Glutamatergic neuron (in vitro differentiated cells): ENCODE data around the gene CISTR. TPM values are rescaled to one million over a fixed set of nuclear protein-coding genes. Genes with fewer than 3 reads are reported as not detected.

ENCODE experiments used
- DNase-seq: peaks from one replicate; pipeline ENCODE4 v3.0.0; 2022
- H3K27ac Mint-ChIP-seq: one replicate; pipeline ENCODE4 v1.8.0; 2020; ENCODE audit warnings: mild to moderate bottlenecking, mixed read lengths, inconsistent platforms; ENCODE audit not compliant: unreplicated experiment
- H3K27me3 Mint-ChIP-seq: one replicate; pipeline ENCODE4 v1.8.0; 2020; ENCODE audit warnings: mild to moderate bottlenecking, moderate library complexity, mixed read lengths, inconsistent platforms; ENCODE audit not compliant: unreplicated experiment
- H3K36me3 Mint-ChIP-seq: one replicate; pipeline ENCODE4 v1.8.0; 2020; ENCODE audit warnings: mild to moderate bottlenecking, mixed read lengths, inconsistent platforms; ENCODE audit not compliant: unreplicated experiment
- H3K4me1 Mint-ChIP-seq: one replicate; pipeline ENCODE4 v1.8.0; 2020; ENCODE audit warnings: mild to moderate bottlenecking, low read depth, mixed read lengths, inconsistent platforms; ENCODE audit not compliant: unreplicated experiment
- H3K4me3 Mint-ChIP-seq: one replicate; pipeline ENCODE4 v1.8.0; 2020; ENCODE audit warnings: mild to moderate bottlenecking, mixed read lengths, inconsistent platforms; ENCODE audit not compliant: unreplicated experiment
- H3K9me3 Mint-ChIP-seq: one replicate; pipeline ENCODE4 v1.8.0; 2020; ENCODE audit warnings: mild to moderate bottlenecking, moderate library complexity, mixed read lengths, inconsistent platforms; ENCODE audit not compliant: unreplicated experiment
- long read RNA-seq: library from polyadenylated mRNA; unstranded; transcript quantifications from one replicate; pipeline ENCODE4 v2.0.0, GENCODE V29; 2020; ENCODE audit not compliant: unreplicated experiment
- total RNA-seq: library from RNA; stranded (reverse); fragmentation: NEBNext Ultra II Directional; extraction: Animal tissue kit (Norgen Biotek cat#: 25700); gene quantifications from one replicate; pipeline ENCODE4 v1.2.1, GENCODE V29; 2021; ENCODE audit not compliant: unreplicated experiment
- TF ChIP-seq, protein P1 (sequence below): fragments of 200-600 bp; sonication (generic); IDR thresholded peaks from one replicate; pipeline ENCODE4 v1.5.0; 2021; ENCODE audit not compliant: partially characterized antibody, unreplicated experiment

CISTR gene
- not detected for total RNA-seq
- long read RNA-seq = 0 reads

DNA sequence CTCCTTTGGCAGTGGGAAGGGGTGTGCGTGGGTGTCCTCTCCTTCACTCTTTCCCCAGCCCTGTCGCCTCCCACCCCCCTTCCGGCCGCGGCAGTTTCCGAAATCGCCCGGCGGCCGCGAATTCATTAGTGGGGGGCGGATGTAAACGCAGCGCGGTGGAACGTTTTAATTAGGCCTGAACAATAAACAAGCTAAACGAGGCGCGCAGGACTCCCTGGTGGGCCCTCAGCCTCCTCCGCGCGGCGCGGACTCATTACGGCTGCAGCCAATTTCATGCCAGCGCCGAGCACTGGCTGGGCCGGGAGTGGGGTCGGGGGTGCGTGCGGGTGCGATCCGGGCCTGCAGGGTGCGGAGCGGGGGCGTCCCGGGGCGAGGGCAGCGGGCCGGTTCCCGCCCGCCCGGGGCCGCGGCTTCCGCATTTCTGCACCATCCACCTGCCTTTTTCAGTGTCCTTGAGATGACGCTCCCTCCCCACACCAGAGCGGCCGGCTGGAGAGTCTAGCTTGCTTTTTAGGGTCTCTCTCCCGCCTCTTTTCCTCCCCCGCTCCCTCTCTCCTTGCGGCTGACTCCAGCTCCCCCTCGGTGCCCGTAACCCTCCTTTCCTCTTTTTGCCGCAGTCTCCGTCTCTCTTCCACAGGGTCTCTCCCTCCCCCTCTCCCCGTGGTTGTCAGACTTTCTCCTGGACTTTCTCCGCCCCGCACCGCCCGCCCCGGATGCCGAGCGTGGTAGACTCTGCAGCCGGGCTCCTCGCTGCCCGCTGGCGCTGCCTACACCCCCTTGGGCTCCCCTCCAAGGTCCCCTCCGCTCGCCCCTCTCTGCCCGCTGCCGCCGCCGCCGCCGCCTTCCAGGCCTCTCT lies at the start of gene CISTR:
CISTR (minus strand) TSS at position 644 of the 856 bp plus-strand sequence.
- TF ChIP-seq, protein P1, sequence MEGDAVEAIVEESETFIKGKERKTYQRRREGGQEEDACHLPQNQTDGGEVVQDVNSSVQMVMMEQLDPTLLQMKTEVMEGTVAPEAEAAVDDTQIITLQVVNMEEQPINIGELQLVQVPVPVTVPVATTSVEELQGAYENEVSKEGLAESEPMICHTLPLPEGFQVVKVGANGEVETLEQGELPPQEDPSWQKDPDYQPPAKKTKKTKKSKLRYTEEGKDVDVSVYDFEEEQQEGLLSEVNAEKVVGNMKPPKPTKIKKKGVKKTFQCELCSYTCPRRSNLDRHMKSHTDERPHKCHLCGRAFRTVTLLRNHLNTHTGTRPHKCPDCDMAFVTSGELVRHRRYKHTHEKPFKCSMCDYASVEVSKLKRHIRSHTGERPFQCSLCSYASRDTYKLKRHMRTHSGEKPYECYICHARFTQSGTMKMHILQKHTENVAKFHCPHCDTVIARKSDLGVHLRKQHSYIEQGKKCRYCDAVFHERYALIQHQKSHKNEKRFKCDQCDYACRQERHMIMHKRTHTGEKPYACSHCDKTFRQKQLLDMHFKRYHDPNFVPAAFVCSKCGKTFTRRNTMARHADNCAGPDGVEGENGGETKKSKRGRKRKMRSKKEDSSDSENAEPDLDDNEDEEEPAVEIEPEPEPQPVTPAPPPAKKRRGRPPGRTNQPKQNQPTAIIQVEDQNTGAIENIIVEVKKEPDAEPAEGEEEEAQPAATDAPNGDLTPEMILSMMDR = peak; percentile 11
- Mint-ChIP-seq H3K27me3 (peaks cover 6% of the 10 kb centered on the region), H3K27ac (no peak within 1 kb of the TSS), H3K4me1 (peaks cover 17% of the 10 kb centered on the region), H3K36me3 (no peaks in the 10 kb centered on the region), H3K9me3 (peaks cover 2% of the 10 kb centered on the region), H3K4me3 (peak within 1 kb of the TSS; percentile 78)
- peak; percentile 56 for DNase-seq

DNA sequence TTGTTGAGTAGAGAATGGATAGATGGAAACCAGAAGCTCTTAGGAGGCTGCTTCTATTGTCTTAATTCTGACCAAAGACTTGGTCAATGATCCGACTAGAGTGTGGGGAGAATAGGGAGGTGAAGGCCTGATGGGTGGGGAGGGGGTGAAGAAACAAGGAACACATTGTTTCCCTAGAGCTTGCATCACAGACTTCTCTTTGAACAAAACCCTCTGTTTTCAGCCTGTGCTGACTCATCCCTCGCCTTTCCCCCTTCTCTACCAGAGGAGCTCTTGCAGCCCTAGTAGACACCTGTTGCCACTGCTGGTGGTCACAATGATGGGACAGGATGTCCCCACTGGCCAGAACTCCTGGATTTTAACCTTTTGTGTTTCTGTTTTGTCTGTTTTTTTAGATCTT lies 46.8 kb upstream of the CISTR start:
- Mint-ChIP-seq H3K9me3 (no peaks in the 10 kb centered on the region), H3K27me3 (peaks cover 1% of the 10 kb centered on the region), H3K4me1 (no peaks in the 10 kb centered on the region), H3K27ac (no peak overlapping the region), H3K36me3 (no peaks in the 10 kb centered on the region), H3K4me3 (no peak overlapping the region)
- no peak for DNase-seq
- TF ChIP-seq, protein P1 = no peak

DNA sequence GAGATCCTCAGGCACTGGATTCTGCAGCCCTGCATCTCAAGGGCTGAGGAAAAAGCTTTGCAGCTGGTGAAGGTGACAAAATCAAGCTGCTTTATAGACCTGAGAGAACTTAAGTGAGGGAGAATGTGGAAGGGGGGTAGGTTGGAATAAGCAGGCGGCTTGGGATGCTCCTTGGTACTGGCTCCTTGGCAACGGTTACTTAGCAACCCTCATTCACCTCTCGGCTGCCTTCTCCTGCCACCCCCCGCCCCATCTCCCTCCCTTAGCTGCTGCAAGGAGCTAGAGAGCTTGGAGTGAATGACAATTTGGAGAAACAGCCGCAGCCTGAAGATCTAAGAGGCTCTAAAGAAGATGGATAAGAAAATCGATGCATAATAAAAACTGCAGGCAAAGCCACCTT lies 44.1 kb upstream of the CISTR start:
- no peak overlapping the region for H3K4me3 Mint-ChIP-seq
- H3K9me3 Mint-ChIP-seq = no peaks in the 10 kb centered on the region
- H3K27me3 Mint-ChIP-seq = no peaks in the 10 kb centered on the region
- H3K27ac Mint-ChIP-seq = no peak overlapping the region
- no peaks in the 10 kb centered on the region for H3K36me3 Mint-ChIP-seq
- DNase-seq = peak; percentile 27
- no peaks in the 10 kb centered on the region for H3K4me1 Mint-ChIP-seq
- TF ChIP-seq, protein P1 = no peak

DNA sequence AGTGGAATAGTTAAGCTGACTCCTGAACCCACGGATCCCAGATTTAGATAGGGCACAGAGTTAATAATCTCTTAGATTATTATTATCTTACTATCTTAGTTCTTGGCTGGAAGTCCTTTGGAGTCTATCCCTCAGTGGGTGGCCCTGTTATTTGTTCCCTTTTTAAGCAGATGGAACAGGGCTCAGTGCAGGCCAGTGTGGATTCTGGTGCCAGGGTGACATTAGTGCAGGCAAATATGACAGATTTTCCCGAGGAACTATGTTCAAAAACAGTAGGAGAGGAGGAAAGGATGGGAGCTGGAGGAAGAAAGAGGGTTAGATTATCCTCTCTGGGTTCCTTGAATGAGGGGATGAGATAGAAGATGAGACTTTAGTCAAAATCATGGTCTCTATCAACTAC lies 41.4 kb upstream of the CISTR start:
- H3K27ac Mint-ChIP-seq = no peak overlapping the region
- TF ChIP-seq, protein P1 = no peak
- no peaks in the 10 kb centered on the region for H3K36me3 Mint-ChIP-seq
- DNase-seq = no peak
- no peaks in the 10 kb centered on the region for H3K27me3 Mint-ChIP-seq
- no peak overlapping the region for H3K4me3 Mint-ChIP-seq
- H3K4me1 Mint-ChIP-seq = no peaks in the 10 kb centered on the region
- H3K9me3 Mint-ChIP-seq = no peaks in the 10 kb centered on the region

DNA sequence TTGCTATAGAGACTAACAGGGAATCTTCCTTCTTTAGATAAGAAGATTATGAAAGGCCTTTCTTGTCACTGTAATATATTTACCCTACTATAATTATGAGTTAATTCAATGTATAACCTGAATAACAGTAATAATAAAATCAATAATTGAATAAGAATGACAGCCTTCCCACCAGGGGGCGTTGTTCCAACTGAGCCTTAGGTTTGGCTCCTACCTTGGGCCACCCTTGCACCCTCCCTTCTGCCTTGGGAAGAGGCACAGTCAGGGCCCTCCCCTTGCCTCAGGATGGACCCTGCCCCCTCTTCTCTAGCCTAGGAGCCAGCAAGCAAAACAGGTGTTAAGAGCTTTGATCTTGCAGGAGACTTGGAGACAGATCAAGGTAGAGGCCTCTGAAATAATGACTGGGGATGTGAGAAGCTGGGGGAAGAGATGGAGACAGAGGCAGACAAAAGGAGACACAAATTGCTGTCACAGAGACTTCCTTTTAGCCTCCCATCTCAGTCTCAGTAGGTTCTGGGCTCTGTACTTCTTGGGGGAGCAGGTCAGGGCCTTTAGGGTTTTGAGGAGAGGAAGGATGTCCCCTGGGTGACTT lies 40.1 kb upstream of the CISTR start:
- H3K27ac Mint-ChIP-seq = no peak overlapping the region
- no peaks in the 10 kb centered on the region for H3K36me3 Mint-ChIP-seq
- no peaks in the 10 kb centered on the region for H3K4me1 Mint-ChIP-seq
- DNase-seq = peak; percentile 33
- TF ChIP-seq, protein P1 = peak; percentile 73
- no peak overlapping the region for H3K4me3 Mint-ChIP-seq
- H3K27me3 Mint-ChIP-seq = no peaks in the 10 kb centered on the region
- H3K9me3 Mint-ChIP-seq = no peaks in the 10 kb centered on the region
